ENCODE measurements around the gene KISS1R. TPM values are rescaled to one million over a fixed set of nuclear protein-coding genes. Genes with fewer than 3 reads are reported as not detected.
"Not testable (repeated sequence)": the region's sequence is repeated elsewhere in the genome, so short reads cannot be mapped to it uniquely, and the experiment has no call there.

KISS1R gene
- not detected for total RNA-seq
- long read RNA-seq, donor 1, result 0 reads
- long read RNA-seq, donor 2, result 0 reads

DNA sequence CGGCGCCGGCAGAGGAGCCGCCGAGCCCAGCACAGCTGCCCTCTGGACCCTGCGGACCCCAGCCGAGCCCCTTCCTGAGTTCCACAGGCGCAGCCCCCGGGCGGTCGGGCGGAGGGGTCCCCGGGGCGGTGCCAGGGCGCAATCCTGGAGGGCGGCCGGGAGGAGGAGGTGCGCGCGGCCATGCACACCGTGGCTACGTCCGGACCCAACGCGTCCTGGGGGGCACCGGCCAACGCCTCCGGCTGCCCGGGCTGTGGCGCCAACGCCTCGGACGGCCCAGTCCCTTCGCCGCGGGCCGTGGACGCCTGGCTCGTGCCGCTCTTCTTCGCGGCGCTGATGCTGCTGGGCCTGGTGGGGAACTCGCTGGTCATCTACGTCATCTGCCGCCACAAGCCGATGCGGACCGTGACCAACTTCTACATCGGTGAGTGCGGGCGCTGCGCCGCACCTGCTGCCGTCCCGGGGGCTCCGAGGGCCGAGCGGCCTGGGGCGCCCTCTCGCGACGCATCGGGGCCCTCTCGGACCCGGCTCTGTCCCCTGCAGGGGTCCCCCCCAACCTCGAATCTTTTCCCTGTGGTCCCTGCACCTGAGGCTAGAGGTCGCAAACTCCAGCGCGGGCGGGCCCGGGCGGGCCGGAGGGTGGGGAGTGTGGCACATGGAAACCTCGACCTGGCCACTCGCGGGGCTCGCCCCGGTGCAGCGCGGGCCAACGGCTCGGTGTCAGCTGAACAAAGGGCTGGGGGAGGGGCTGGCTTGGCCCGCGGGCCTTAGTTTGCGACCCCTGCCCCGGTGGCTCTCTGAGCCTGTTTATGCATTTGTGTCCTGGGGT is at the start of gene KISS1R:
KISS1R (plus strand) TSS at position 11 of the 829 bp plus-strand sequence; CDS start at position 181, 170 bp downstream.
- intact Hi-C loops (cut with DNase I), result loop anchor here (2.0 to 5.0 kb wide), 2 partner anchors 55 to 150 kb away; no protein-coding TSS in a partner anchor
- DNase-seq (ENCODE audit: low spot score), result no peak

DNA sequence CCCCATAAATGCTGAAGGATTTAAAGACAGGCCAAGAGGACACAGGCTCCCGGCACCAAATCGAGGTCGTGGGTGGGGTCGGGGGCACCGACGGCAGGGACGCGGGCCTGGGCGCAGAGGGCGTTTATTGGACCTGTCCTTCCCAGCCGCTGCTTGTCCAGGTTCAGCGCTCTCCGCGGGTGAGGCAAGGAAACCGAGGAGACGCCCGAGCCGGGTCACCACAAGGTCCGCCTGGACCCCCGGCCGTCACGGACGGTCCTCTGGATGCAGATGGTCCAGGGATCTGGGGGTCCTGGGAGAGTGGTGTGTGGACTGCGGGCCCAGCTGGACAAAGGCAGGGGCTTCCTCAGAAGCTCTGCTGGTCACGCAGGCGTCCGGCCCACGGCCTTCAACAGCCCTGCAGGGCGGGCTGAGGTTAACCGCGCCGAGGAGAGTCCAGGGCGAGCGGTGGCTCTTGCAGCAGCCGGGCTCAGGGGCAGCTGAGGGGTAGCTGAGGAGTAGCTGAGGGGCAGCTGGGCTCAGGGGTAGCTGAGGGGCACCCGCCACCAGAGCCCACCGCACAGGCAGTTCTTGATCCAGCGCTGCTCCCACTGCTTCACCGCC is 49.2 kb upstream of the KISS1R start:
- no peak for DNase-seq (ENCODE audit: low spot score)
- intact Hi-C loops (cut with DNase I), result no loop called here

DNA sequence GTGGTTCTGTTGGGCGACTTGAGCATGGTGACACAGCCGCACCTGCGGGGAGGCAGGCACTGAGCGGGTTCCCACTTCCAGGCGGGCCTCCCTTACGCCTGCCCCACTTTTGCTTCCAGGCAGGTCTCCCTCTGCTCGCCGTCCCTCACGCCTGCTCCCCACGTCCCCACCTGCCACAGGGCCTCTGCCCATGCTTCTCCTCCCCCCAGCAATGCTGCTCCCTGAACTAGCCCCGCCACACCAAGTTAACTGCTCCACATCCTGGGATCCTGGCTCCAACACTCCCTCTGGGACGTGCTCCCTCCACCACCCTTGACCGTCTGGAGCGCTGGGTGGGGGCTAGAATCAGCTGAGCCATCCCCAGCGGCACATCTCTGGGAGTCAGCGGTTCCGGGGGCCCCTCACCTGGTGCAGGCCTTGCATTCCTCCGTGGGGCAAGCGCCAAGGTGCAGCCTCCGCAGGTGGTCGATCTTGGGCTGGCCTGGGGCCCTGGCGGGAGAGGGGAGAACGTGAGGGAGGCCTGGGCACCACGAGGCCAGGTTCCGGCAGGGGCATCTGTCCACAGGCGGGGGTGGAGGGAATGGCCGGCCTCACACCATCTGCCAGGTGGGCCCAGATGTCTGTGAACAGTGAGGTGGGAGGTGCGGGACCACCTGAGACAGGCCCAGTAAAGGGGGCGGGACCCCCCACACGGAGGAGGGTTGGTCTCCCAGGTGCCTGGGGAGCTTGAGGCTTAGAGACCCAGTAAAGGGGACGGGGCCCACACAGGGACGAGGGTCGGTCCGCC is 48.5 kb upstream of the KISS1R start:
- no peak for DNase-seq (ENCODE audit: low spot score)
- intact Hi-C loops (cut with DNase I), result no loop called here

DNA sequence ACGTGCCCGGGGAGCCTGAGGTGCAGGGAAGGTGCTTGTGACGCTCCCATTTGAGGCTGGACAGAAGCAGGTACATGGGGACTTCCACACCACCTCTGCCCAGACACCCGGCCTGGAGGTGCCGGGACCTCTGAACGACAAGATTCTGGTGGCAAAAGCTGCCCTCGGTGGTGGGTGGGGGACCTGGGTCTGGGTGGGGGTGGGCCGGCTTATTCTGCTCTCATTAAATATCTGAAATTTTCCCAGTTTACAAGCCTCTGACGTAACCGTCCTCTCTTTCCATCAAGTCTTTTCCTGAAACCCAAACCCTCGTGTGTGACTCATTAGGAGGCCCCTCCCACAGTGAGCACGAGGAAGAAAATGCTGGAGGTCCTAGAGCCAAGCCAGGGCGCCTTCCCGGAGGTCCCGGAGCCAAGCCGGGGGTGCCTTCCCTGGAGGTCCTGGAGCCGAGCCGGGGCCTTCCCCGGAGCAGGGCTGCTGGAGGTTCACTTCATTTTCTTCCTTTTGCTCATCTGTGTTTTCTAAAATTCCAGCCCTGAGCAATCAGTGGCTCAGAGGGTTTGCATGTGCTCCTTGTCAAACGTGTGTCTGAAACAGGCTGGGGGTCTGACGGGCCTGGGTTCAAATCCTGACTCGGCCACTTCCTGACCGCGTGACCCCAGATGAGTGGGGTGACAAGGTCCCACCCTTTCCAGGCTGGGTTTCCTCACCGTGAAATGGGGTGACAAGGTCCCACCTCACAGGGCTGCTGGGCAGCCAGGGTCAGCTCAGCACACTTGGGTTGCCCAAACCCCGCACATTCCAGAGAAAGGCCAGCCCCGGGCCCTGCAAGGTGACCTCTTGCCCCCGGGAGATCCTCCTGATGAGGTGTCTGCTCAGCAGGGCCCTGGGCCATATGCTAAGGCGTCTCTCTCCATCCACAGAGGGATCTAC is 47.6 kb upstream of the KISS1R start:
- intact Hi-C loops (cut with DNase I), result no loop called here
- DNase-seq (ENCODE audit: low spot score), result peak; percentile 95

DNA sequence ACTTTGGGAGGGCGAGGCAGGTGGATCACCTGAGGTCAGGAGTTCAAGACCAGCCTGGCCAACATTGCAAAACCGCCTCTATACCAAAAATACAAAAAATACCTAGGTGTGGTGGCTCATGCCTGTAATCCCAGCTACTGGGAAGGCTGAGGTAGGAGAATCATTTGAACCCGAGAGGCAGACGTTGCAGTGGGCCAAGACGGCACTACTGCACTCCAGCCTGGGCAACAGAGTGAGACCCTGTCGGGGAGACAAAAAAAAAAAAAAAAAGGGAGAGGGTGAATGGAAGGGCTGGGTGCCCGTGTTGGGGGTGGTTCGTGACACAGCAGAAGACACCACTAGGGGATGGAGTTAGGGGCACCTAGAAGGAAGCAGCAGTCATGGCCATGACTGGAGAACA is 46.8 kb upstream of the KISS1R start:
- no peak for DNase-seq (ENCODE audit: low spot score)
- intact Hi-C loops (cut with DNase I), result no loop called here

DNA sequence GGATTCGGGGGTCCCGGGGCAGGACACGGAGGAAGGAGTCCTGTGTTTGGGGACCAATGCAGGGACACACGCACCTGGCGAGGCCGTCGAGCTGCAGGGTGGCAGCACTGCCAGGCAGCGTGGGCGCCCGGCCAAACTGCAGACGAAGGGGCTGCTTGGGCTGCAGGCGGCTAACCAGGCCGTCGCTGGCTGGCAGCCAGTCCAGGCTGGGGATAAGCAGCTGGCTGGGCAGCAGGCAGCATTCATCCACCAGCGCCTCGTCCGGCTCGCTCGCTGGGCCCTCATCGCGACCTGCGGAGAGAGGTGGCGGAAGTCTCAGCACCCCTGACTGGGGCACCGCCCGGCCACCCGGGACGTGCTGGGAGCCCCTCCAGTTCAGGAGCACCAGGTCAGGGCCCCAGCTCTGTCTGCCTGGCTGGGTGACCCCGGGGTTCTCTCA is 46.2 kb upstream of the KISS1R start:
- intact Hi-C loops (cut with DNase I), result no loop called here
- DNase-seq (ENCODE audit: low spot score), result no peak

DNA sequence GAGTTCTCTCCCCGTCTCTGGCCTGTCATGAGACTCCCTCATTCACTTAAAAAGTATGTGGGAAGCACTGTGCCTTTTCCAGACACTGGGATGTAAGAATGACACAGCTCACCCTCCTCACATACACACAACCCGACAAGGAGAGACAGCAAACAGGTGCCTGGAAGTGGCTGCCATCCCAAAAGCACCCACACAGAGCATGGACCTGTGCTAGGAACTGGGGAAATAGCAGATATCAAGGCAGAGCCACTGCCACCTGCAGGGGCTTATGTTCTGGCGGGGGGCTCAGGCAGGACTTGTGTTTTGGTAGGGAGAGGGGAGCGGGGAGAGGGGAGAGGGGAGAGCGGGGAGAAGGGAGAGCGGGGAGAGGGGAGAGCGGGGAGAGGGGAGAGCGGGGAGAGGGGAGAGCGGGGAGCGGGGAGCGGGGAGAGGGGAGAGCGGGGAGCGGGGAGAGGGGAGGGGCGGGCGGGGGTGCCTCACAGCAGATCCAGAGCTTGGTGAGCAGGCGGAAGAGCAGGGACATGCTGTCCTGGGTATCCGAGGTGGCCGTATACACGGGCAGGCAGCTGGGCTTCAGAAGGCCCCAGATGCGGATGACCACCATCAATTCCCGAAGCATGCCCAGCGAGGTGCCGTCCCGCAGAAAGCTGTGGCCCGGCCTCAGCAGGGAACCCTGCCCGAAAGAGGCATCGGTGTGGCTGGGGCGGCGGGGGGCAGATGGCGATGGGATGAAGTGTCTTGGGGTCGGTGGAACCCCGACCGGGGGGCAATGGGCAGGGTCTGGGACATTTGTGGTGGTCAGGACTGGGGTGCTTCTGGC is 45.5 kb upstream of the KISS1R start:
- intact Hi-C loops (cut with DNase I), result no loop called here
- DNase-seq (ENCODE audit: low spot score), result no peak

DNA sequence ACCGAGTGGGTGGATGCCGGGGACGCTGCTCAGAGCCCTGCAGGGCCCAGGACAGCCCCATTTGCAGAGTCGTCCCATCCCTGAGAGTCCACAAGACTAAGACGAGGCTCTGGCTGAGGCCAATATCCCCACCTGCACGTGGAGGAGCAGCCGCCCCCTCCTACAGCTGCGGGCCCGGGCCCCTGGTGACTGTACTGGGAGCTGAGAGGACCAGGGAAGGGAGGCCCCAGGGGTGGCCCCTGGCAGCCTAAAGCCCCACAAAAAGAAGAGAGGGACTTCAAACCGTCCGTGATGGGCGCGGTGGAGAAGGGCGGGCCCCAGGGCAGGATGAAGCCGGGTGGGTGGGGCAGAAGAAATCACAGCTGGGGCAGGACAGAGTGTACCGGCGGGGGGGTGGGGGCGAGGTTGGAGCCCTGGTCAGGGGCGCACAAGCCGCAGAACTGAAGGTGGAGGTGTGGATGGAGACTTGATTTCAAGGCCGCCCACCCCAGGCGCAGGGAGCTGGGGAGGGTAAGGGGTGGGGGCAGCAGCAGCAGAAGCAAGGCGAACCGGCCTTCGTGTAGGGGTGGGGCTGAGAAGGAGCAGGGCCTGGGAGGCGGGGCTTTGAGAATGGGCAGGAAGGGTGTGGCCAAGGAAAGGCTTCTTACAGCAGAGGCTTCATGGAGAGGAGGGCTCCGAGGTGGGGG is 44.7 kb upstream of the KISS1R start:
- DNase-seq (ENCODE audit: low spot score), result peak; percentile 91
- intact Hi-C loops (cut with DNase I), result no loop called here

DNA sequence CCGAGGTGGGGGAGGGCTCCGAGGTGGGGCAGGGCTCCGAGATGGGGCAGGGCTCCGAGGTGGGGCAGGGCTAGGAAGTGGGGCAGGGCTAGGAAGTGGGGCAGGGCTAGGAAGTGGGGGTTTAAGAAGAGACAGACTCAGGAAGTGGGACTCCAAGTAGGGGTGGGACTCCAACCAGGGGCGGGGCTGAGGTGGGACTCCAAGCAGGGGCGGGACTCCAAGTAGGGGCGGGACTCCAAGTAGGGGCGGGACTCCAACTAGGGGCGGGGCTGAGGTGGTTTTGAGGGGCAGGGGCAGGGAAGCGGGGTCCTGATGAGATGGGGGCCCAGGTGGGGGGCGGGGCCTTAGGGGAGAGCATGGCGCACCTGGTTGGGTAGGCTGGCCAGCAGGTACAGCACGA is 44.0 kb upstream of the KISS1R start:
- DNase-seq (ENCODE audit: low spot score), result no peak
- intact Hi-C loops (cut with DNase I), result no loop called here

DNA sequence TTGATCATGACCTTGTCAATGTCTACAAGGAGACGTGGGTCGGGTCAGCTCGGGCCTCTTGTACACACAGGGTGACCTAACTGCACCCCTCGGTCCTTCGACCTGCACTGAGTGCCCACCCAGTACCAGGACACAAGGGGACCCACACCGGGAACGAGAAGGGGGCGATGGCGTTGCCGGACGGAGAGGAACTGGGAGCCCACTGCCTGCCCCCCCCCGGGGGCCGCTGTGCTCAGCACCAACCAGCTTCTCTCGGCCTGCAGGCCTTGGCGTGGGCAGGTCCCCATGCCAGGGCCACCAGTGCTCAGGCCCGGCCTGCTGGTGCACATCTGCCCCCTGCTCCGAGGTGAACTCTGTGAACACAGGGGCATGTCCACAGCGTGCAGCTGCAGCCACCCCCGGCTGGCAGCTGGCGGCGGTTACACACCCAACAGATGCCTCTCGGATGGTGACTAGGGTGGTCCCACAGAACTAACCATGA is 43.5 kb upstream of the KISS1R start:
- intact Hi-C loops (cut with DNase I), result no loop called here
- DNase-seq (ENCODE audit: low spot score), result peak; percentile 79

DNA sequence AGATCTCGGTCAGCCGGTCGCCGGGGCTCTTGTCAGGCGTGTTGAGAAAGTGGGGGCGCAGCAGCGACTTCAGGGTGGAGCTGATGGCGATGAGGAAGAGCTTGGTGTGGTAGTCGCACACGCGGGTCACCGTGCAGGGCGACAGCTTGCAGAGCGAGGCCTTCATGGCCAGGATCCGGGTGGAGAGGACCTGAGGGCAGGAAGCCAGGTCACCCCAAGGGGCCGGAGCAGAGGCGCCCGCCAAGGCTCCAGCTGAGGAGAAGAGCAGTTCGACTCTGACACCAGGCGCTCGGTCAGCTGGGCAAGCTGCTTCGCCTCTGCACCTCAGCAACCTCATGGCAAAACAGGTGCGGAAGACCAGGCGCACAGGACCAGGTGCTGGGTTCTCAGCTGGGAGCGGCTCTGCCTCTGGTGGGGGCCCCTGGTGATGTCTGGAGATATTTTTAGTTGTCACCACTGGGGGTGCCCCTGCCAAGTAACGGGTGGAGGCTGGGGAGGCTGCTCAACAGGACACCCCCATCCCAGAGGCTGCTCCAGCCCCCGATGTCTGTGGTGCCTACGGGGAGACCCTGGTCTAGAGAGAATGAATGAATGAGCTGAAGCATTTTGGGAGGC is 41.8 kb upstream of the KISS1R start:
- DNase-seq (ENCODE audit: low spot score), result no peak
- intact Hi-C loops (cut with DNase I), result no loop called here

DNA sequence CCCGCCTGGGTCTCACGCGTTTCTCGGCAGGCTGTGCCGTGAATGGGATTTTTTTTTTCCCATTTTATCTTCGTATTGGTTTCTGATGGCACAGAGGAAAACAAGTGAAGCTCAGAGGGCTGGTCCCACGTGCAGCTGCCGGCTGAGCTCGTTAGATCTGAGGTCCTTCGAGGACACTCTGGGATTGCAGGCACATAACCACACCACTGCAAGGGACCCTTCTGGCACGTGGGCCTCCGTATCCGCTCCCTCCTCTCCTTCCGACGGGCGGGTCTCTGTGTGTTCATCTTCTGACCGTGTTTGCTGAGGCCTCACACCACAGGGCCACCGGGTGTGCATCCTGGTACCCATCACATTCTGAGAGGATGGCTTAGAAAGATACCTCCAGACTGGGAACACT is 41.0 kb upstream of the KISS1R start:
- intact Hi-C loops (cut with DNase I), result no loop called here
- no peak for DNase-seq (ENCODE audit: low spot score)

DNA sequence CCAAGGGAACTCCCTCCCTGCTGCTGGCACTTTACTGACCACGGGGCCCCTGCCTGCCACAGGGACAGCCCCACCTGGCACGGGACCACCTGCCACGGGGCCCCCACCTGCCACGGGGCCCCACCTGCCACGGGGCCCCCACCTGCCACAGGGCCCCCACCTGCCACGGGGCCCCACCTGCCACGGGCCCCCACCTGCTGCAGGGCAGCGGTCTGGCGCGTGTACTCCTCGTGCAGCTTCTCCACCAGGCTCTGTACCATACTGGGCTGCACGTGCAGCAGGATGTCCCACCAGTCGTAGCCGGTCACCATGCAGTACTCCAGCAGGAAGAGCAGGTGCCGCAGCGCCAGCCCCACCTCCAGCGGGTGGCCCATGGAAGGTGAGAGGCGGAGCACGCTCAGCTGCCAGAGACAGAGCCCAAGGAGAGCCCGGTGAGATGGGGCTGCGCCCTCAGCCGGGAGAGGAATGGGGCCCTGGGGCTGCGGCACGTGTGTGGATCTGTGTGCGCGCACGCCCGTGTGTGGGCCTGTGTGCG is 40.3 kb upstream of the KISS1R start:
- intact Hi-C loops (cut with DNase I), result no loop called here
- DNase-seq (ENCODE audit: low spot score), result no peak

DNA sequence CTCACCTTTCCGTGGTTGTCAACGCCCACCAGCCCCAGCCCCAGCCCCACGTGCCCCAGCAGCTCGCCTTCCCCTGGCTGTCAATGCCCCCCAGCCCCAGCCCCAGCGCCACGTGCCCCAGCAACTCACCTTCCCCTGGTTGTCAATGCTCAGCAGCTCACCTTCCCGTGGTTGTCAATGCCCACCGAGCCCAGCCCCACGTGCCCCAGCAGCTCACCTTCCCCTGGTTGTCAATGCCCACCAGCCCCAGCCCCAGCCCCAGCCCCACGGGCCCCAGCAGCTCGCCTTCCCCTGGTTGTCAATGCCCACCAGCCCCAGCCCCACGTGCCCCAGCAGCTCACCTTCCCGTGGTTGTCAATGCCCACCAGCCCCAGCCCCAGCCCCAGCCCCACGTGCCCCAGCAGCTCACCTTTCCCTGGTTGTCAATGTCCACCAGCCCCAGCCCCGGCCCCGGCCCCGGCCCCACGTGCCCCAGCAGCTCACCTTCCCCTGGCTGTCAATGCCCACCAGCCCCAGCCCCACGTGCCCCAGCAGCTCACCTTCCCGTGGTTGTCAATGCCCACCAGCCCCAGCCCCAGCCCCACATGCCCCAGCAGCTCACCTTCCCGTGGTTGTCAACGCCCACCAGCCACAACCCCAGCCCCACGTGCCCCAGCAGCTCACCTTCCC is 39.0 kb upstream of the KISS1R start:
- DNase-seq (ENCODE audit: low spot score); intact Hi-C loops (cut with DNase I): not testable (repeated sequence)

DNA sequence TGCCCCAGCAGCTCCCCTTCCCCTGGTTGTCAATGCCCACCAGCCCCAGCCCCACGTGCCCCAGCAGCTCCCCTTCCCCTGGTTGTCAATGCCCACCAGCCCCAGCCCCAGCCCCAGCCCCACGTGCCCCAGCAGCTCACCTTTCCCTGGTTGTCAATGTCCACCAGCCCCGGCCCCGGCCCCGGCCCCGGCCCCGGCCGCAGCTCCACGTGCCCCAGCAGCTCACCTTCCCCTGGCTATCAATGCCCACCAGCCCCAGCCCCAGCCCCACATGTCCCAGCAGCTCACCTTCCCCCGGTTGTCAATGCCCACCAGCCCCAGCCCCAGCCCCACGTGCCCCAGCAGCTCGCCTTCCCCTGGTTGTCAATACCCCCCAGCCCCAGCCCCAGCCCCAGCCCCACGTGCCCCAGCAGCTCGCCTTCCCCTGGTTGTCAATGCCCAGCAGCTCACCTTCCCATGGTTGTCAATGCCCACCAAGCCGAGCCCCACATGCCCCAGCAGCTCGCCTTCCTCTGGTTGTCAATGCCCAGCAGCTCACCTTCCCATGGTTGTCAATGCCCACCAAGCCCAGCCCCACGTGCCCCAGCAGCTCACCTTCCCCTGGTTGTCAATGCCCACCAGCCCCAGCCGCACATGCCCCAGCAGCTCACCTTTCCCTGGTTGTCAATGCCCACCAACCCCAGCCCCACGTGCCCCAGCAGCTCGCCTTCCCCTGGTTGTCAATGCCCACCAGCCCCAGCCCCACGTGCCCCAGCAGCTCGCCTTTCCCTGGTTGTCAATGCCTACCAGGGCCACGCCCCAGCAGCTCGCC is 38.2 kb upstream of the KISS1R start:
- DNase-seq (ENCODE audit: low spot score), result peak; percentile 78
- intact Hi-C loops (cut with DNase I), result not testable (repeated sequence)
